GM19324 (cell line): ENCODE results near the gene CST2.
"Not testable (repeated sequence)": the region's sequence is repeated elsewhere in the genome, so short reads cannot be mapped to it uniquely, and the experiment has no call there.

Source experiments
- ATAC-seq: cut with Tn5 transposase; IDR thresholded peaks from one replicate; pipeline ENCODE4 v1.9.1; 2021; ENCODE audit warnings: mild to moderate bottlenecking, moderate library complexity; ENCODE audit not compliant: unreplicated experiment, low FRiP score

The CST2 gene

GRCh38 chr20:23811559-23811958, 15.0 kb downstream of the CST2 start:
- ATAC-seq: not testable (repeated sequence)

- ATAC-seq: not testable (repeated sequence)
These were observed 16.2 kb downstream of the CST2 start for GRCh38 chr20:23810349-23810748.

- no peak for ATAC-seq
These were observed 25.7 kb downstream of the CST2 start for GRCh38 chr20:23800865-23801264.

- peak; percentile 51 for ATAC-seq
These were observed 27.2 kb downstream of the CST2 start for GRCh38 chr20:23799216-23799847.

- no peak for ATAC-seq
These were observed 31.0 kb downstream of the CST2 start for GRCh38 chr20:23795526-23795925.

- no peak for ATAC-seq
These were observed 31.7 kb downstream of the CST2 start for GRCh38 chr20:23794841-23795240.

- no peak for ATAC-seq
These were observed 32.5 kb downstream of the CST2 start for GRCh38 chr20:23794065-23794464.

- no peak for ATAC-seq
These were observed 43.1 kb downstream of the CST2 start for GRCh38 chr20:23783447-23783846.

- ATAC-seq: no peak
These were observed 44.1 kb downstream of the CST2 start for GRCh38 chr20:23782366-23782983.

- ATAC-seq: not testable (repeated sequence)
These were observed 47.9 kb downstream of the CST2 start for GRCh38 chr20:23778676-23779075.

- ATAC-seq: not testable (repeated sequence)
These were observed 49.1 kb downstream of the CST2 start for GRCh38 chr20:23777380-23777779.

GRCh38 chr20:23776067-23776771, 50.3 kb downstream of the CST2 start:
- ATAC-seq: no peak

GRCh38 chr20:23774081-23774480, 52.4 kb downstream of the CST2 start:
- ATAC-seq: no peak
